HCT116 (cell line): Measurements from ENCODE around the gene GRK6. TPM values are rescaled to one million over a fixed set of nuclear protein-coding genes. Genes with fewer than 3 reads are reported as not detected.

Experiments used
- ATAC-seq: fragments of 200-7000 bp; cut with Tn5 transposase; 2 replicates; pipeline ENCODE4 v1.9.1; 2020; ENCODE audit warnings: mild to moderate bottlenecking, moderate library complexity
- BruUV-seq: library from RNA; stranded (reverse); fragments of 400-500 nt; replicated peaks from 2 replicates; lab custom pipeline; 2021; lab: Mats Ljungman, UMichigan
- CTCF ChIA-PET: fragments of 300-600 bp; sonication (Branson Sonifier 250); formaldehyde crosslinking; loops from one replicate; lab custom pipeline; 2021; ENCODE audit warnings: antibody characterized with exemption; lab: Charles Lee
- POLR2A ChIA-PET: fragments of 300-600, 350-600 bp; sonication (Branson Sonifier 250); formaldehyde crosslinking; loops from one replicate; lab custom pipeline; 2021; ENCODE audit warnings: antibody characterized with exemption; lab: Charles Lee
- RAD21 ChIA-PET, 2 experiments: fragments of 300-600 bp; sonication (Branson Sonifier 250); formaldehyde crosslinking; loops; one replicate each; lab custom pipeline; 2023; ENCODE audit warnings: low total read pairs in 2 of 2; ENCODE audit not compliant: uncharacterized antibody in 2 of 2, unreplicated experiment in 2 of 2, low non-redundant PET in 1 of 2; lab: Charles Lee
- DNase-seq: peaks from one replicate; pipeline ENCODE4 v3.0.0-alpha.2; 2010; ENCODE audit warnings: low read depth, low spot score
- H2AFZ ChIP-seq: fragments of 200-600 bp; shearing (Covaris generic), sonication (generic); 2 replicates; pipeline ENCODE4 v1.6.1; 2017; ENCODE audit warnings: low read depth, mixed run types, mixed read lengths, antibody characterized with exemption, low read length; ENCODE audit not compliant: poor library complexity, severe bottlenecking
- H3K27ac ChIP-seq: 2 replicates; pipeline ENCODE4 v1.5.1; 2012; ENCODE audit warnings: low read depth, low read length
- H3K27me3 ChIP-seq: fragments of 200-600 bp; sonication (generic); 2 replicates; pipeline ENCODE4 v1.6.1; 2016; ENCODE audit warnings: mixed run types, low read length, mixed read lengths; ENCODE audit not compliant: insufficient read depth
- H3K36me3 ChIP-seq, 2 experiments: fragments of 200-500 bp in 1 of 2; fragments of 200-600 bp in 1 of 2; sonication (Bioruptor generic) in 1 of 2; sonication (generic) in 1 of 2; 2 replicates each; pipeline versions ENCODE4 v1.5.1 to v1.6.1; 2014 to 2016; ENCODE audit warnings: low read length in 2 of 2, inconsistent platforms in 1 of 2, mixed read lengths in 1 of 2, mixed run types in 1 of 2; ENCODE audit not compliant: insufficient read depth in 2 of 2, control insufficient read depth in 1 of 2
- H3K4me1 ChIP-seq, 2 experiments: fragments of 200-600 bp in 1 of 2; sonication (generic) in 1 of 2; 2 replicates each; pipeline versions ENCODE4 v1.5.1 to v1.6.1; 2012 to 2017; ENCODE audit warnings: low read length in 2 of 2, inconsistent platforms in 1 of 2, mild to moderate bottlenecking in 1 of 2, mixed read lengths in 1 of 2, mixed run types in 1 of 2, moderate library complexity in 1 of 2; ENCODE audit not compliant: insufficient read depth in 2 of 2, control insufficient read depth in 1 of 2
- H3K4me2 ChIP-seq: fragments of 200-600 bp; sonication (generic); 2 replicates; pipeline ENCODE4 v1.6.1; 2017; ENCODE audit warnings: mixed run types, low read length, mixed read lengths
- H3K4me3 ChIP-seq, 2 experiments: fragments of 200-600 bp in 1 of 2; sonication (generic) in 1 of 2; replicated peaks in 1 of 2; 2 replicates each; pipeline ENCODE4 v1.5.1; 2011 to 2016; ENCODE audit warnings: low read length in 2 of 2, control low read depth in 1 of 2, low read depth in 1 of 2, mild to moderate bottlenecking in 1 of 2, mixed read lengths in 1 of 2, mixed run types in 1 of 2
- H3K79me2 ChIP-seq: fragments of 200-600 bp; sonication (generic); 2 replicates; pipeline ENCODE4 v1.6.1; 2017; ENCODE audit warnings: mild to moderate bottlenecking, mixed run types, low read length, moderate library complexity, mixed read lengths; ENCODE audit not compliant: insufficient read depth
- H3K9ac ChIP-seq: fragments of 200-600 bp; sonication (generic); 2 replicates; pipeline ENCODE4 v1.6.1; 2016; ENCODE audit warnings: low read length, mixed read lengths
- H3K9me2 ChIP-seq: fragments of 200-600 bp; sonication (generic), shearing (Covaris generic); 2 replicates; pipeline ENCODE4 v1.6.1; 2017; ENCODE audit warnings: mixed run types, mild to moderate bottlenecking, moderate library complexity; ENCODE audit not compliant: insufficient read depth
- H3K9me3 ChIP-seq, 2 experiments: fragments of 200-500 bp in 1 of 2; fragments of 200-600 bp in 1 of 2; sonication (Bioruptor generic) in 1 of 2; sonication (generic) in 1 of 2; 2 replicates each; pipeline ENCODE4 v1.6.1; 2014 to 2017; ENCODE audit warnings: low read length in 2 of 2, mixed read lengths in 2 of 2, inconsistent platforms in 1 of 2, low read depth in 1 of 2, mild to moderate bottlenecking in 1 of 2, mixed run types in 1 of 2, moderate library complexity in 1 of 2; ENCODE audit not compliant: control insufficient read depth in 1 of 2, insufficient read depth in 1 of 2
- H4K20me1 ChIP-seq: fragments of 200-600 bp; sonication (generic), shearing (Covaris generic); 2 replicates; pipeline ENCODE4 v1.6.1; 2017; ENCODE audit warnings: mixed run types, mild to moderate bottlenecking, moderate library complexity; ENCODE audit not compliant: insufficient read depth
- POLR2AphosphoS5 ChIP-seq: IDR thresholded peaks from 2 replicates; pipeline ENCODE4 v1.6.1; 2011; ENCODE audit warnings: mild to moderate bottlenecking, low read depth, low read length, moderate library complexity
- TCF7L2 ChIP-seq: IDR thresholded peaks from 2 replicates; pipeline ENCODE4 v1.7.0; 2011; ENCODE audit warnings: borderline replicate concordance, inconsistent platforms; ENCODE audit not compliant: insufficient read depth, insufficient read length; ENCODE audit errors: extremely low read depth
- intact Hi-C: fragments of 100-400 bp; cut with micrococcal nuclease; formaldehyde crosslinking; loops from 2 replicates; pipeline ENCODE4 v1.10.0; 2022
- total RNA-seq: library from RNA; stranded (reverse); gene quantifications from one replicate; pipeline ENCODE4 v1.2.1, GENCODE V29; 2021; ENCODE audit not compliant: unreplicated experiment
- TF ChIP-seq, protein P1 (sequence below): IDR thresholded peaks from 2 replicates; pipeline ENCODE4 v1.6.1; 2012; ENCODE audit warnings: low read depth
- TF ChIP-seq, protein P2 (sequence below): IDR thresholded peaks from 2 replicates; pipeline ENCODE4 v1.6.1; 2011; ENCODE audit warnings: mild to moderate bottlenecking, low read length, moderate library complexity; ENCODE audit not compliant: insufficient replicate concordance; ENCODE audit errors: extremely low read depth

GRK6 gene
- total RNA-seq, 1 experiment from 2014 or later = 89.3 TPM

DNA sequence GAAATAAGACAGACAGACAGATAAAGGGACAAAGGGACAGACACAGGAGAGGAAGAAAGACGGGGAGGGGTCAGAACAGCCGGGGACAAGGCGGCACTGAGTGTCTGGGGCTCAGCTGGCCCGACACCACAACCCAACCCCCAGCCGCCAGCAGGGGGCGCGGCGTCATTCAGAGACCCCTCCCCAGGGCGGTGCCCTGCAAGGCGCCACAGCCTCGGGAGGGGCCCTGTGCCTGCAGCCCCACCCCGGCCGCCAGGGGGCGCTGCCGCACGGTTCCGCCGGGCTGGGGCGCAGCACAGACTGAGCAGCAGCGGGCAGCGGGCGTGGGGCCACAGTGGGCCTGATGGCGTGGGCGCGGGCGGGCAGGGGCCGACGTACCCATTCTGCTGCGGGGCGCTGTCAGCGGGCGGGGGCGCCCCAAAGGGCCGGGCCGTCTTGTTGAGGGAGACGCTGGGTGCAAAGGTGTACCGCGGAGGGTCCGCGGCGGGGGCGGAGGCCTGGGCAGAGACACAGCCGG lies 65.0 kb downstream of the GRK6 start (continued):
- TF ChIP-seq, protein P1, sequence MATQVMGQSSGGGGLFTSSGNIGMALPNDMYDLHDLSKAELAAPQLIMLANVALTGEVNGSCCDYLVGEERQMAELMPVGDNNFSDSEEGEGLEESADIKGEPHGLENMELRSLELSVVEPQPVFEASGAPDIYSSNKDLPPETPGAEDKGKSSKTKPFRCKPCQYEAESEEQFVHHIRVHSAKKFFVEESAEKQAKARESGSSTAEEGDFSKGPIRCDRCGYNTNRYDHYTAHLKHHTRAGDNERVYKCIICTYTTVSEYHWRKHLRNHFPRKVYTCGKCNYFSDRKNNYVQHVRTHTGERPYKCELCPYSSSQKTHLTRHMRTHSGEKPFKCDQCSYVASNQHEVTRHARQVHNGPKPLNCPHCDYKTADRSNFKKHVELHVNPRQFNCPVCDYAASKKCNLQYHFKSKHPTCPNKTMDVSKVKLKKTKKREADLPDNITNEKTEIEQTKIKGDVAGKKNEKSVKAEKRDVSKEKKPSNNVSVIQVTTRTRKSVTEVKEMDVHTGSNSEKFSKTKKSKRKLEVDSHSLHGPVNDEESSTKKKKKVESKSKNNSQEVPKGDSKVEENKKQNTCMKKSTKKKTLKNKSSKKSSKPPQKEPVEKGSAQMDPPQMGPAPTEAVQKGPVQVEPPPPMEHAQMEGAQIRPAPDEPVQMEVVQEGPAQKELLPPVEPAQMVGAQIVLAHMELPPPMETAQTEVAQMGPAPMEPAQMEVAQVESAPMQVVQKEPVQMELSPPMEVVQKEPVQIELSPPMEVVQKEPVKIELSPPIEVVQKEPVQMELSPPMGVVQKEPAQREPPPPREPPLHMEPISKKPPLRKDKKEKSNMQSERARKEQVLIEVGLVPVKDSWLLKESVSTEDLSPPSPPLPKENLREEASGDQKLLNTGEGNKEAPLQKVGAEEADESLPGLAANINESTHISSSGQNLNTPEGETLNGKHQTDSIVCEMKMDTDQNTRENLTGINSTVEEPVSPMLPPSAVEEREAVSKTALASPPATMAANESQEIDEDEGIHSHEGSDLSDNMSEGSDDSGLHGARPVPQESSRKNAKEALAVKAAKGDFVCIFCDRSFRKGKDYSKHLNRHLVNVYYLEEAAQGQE = no peak
- TF ChIP-seq, all 23 proteins: peak for 4

GRCh38 chr5:177491983-177492746 lies 65.7 kb downstream of the GRK6 start:
- no peak overlapping the region for H3K4me2 ChIP-seq
- H4K20me1 ChIP-seq = peaks cover 11% of the 10 kb centered on the region; the same call in 1 of the 2 replicates
- ChIA-PET CTCF (interaction anchor here (0.6 to 1.3 kb wide), 3 partner anchors 9 to 184 kb away, joined by 3 read pairs; no protein-coding TSS in a partner anchor), RAD21 (no interaction called here), POLR2A (interaction anchor here (6.4 kb wide), 1 partner anchor 13 kb away, joined by 54 read pairs; no protein-coding TSS in a partner anchor)
- BruUV-seq = no TSS peak
- H3K27ac ChIP-seq = peak overlapping the region; percentile 96; the same call in 1 of the 2 replicates
- H3K4me3 ChIP-seq = no peak overlapping the region
- peaks cover 31 to 58% of the 10 kb centered on the region in 2 experiments for H3K4me1 ChIP-seq
- H3K36me3 ChIP-seq = peaks cover 14 to 43% of the 10 kb centered on the region in 2 experiments; a peak in 3 of 4 replicates
- H3K9me3 ChIP-seq = no peaks in the 10 kb centered on the region
- ATAC-seq = no peak
- no peak for DNase-seq
- no peaks in the 10 kb centered on the region for H3K9me2 ChIP-seq
- no peaks in the 10 kb centered on the region for H3K27me3 ChIP-seq
- H3K9ac ChIP-seq = no peak overlapping the region
- intact Hi-C loops = no loop called here
- H2AFZ ChIP-seq = no peak overlapping the region
- H3K79me2 ChIP-seq = peaks cover 67% of the 10 kb centered on the region
- 0 out of 2 replicates have a peak, but pooled peaks have one; percentile 5 for TF ChIP-seq POLR2AphosphoS5
- TF ChIP-seq, protein P2, sequence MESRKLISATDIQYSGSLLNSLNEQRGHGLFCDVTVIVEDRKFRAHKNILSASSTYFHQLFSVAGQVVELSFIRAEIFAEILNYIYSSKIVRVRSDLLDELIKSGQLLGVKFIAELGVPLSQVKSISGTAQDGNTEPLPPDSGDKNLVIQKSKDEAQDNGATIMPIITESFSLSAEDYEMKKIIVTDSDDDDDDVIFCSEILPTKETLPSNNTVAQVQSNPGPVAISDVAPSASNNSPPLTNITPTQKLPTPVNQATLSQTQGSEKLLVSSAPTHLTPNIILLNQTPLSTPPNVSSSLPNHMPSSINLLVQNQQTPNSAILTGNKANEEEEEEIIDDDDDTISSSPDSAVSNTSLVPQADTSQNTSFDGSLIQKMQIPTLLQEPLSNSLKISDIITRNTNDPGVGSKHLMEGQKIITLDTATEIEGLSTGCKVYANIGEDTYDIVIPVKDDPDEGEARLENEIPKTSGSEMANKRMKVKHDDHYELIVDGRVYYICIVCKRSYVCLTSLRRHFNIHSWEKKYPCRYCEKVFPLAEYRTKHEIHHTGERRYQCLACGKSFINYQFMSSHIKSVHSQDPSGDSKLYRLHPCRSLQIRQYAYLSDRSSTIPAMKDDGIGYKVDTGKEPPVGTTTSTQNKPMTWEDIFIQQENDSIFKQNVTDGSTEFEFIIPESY = no peak
- TF ChIP-seq TCF7L2 = no peak

Other genes starting within 250 kb of the GRK6 start
- gene RAB24, start 123.0 kb upstream of the GRK6 start, total RNA-seq = 13.5 TPM
- gene PRELID1, start 122.9 kb upstream of the GRK6 start, total RNA-seq = 223 TPM
- gene MXD3, start 114.8 kb upstream of the GRK6 start, total RNA-seq = 37.6 TPM
- gene LMAN2, start 75.0 kb upstream of the GRK6 start, total RNA-seq = 128 TPM
- 9.4 TPM for gene RGS14, start 68.8 kb upstream of the GRK6 start, total RNA-seq
- not detected for gene SLC34A1, start 42.2 kb upstream of the GRK6 start, total RNA-seq
- not detected for gene PFN3, start 26.0 kb upstream of the GRK6 start, total RNA-seq
- gene F12, start 17.1 kb upstream of the GRK6 start, total RNA-seq = 30.0 TPM
- gene PRR7, start 20.1 kb downstream of the GRK6 start, total RNA-seq = 39.9 TPM
- 144 TPM for gene DBN1, start 47.0 kb downstream of the GRK6 start, total RNA-seq
- 153 TPM for gene PDLIM7, start 70.9 kb downstream of the GRK6 start, total RNA-seq
- 8.0 TPM for gene DOK3, start 83.2 kb downstream of the GRK6 start, total RNA-seq
- gene DDX41, start 90.3 kb downstream of the GRK6 start, total RNA-seq = 141 TPM
- gene FAM193B, start 127.9 kb downstream of the GRK6 start, total RNA-seq = 54.0 TPM
- gene TMED9, start 165.5 kb downstream of the GRK6 start, total RNA-seq = 133 TPM
- 25.2 TPM for gene B4GALT7, start 173.5 kb downstream of the GRK6 start, total RNA-seq